Ovary (tissue), 9 donors: ENCODE results near the gene BTBD9. TPM values are rescaled to one million over a fixed set of nuclear protein-coding genes. Genes with fewer than 3 reads are reported as not detected.

Experiments used
- DNase-seq, 5 donors: peaks; one replicate each; pipeline ENCODE4 v3.0.0-alpha.2; 2019 to 2020
- H3K27ac ChIP-seq, 2 donors: fragments of 200-600 bp; one replicate each; pipeline versions ENCODE4 v1.5.1 to v1.8.0; 2019 to 2022
- H3K27me3 ChIP-seq: fragments of 200-600 bp; one replicate; pipeline ENCODE4 v1.8.0; 2022
- H3K36me3 ChIP-seq: fragments of 200-600 bp; sonication (generic); one replicate; pipeline ENCODE4 v1.5.1; 2019
- H3K4me1 ChIP-seq: one replicate; pipeline ENCODE4 v1.8.1; 2013; ENCODE audit warnings: mild to moderate bottlenecking, moderate library complexity; ENCODE audit not compliant: insufficient read depth
- H3K4me3 ChIP-seq: fragments of 200-600 bp; sonication (generic); one replicate; pipeline ENCODE4 v1.5.1; 2017
- H3K9me3 ChIP-seq, 2 donors: fragments of 200-600 bp in 1 of 2; sonication (generic) in 1 of 2; one replicate each; pipeline versions ENCODE4 v1.5.1 to v1.8.1; 2013 to 2019; ENCODE audit warnings: mild to moderate bottlenecking in 1 of 2, moderate library complexity in 1 of 2
- EP300 ChIP-seq: sonication (generic); formaldehyde crosslinking; IDR thresholded peaks from one replicate; pipeline ENCODE4 v1.6.1; 2017; ENCODE audit warnings: antibody characterized with exemption
- POLR2A ChIP-seq: fragments of 450-650 bp; IDR thresholded peaks from one replicate; pipeline ENCODE4 v1.6.1; 2017; ENCODE audit warnings: antibody characterized with exemption, mild to moderate bottlenecking, moderate library complexity
- WGBS, 3 donors: extraction: QIAGEN DNeasy Blood & Tissue Kit in 1 of 3; methylation state at CpG; one replicate each; pipeline versions ENCODE4 v1.1.5 to v1.1.7; 2013 to 2017; 5-methylcytosine and 5-hydroxymethylcytosine counted together
- intact Hi-C, 4 donors: fragments of 100-400 bp; cut with DNase I; formaldehyde crosslinking; loops; one replicate each; pipeline versions ENCODE4 v1.11.0 to v1.15.1; 2022 to 2023
- polyA plus RNA-seq, 2 donors: library from polyadenylated mRNA; stranded (reverse); fragments of 200-250 nt in 1 of 2; fragments of 350-450 nt in 1 of 2; fragmentation: Illumina TruSeq in 1 of 2; extraction: RNeasy Lipid Tissue Mini Kit (QIAGEN cat#74804) in 1 of 2; gene quantifications; one replicate each; pipeline ENCODE4 v1.2.3, GENCODE V29; 2013 to 2014
- total RNA-seq, 7 donors: library from RNA; depleted of rRNA in 2 of 7; stranded (reverse); fragments of >200 nt in 2 of 7; fragmentation: NEBNext Ultra II Directional in 3 of 7; extraction: Animal tissue kit (Norgen Biotek cat#: 25700) in 3 of 7; gene quantifications; one replicate each; pipeline versions ENCODE4 v1.1.0 to v1.2.4, GENCODE V29; 2016 to 2023
- TF ChIP-seq, protein P1 (sequence below), 3 donors: fragments of 450-650 bp in 2 of 3; fragments of 200-600 bp in 1 of 3; IDR thresholded peaks; one replicate each; pipeline versions ENCODE4 v1.5.1 to v1.8.0; 2016 to 2022; ENCODE audit warnings: antibody characterized with exemption in 3 of 3, mild to moderate bottlenecking in 1 of 3
- donor health status: DM: no; HTN: no; CAD: no; lungs with moderate emphysema.
- donor health status: DM: no; HTN: no; CAD: no.
- donor health status: Bipolar disorder and iron deficiency.
- donor health status: DM: yes; HTN: yes; CAD: no.
- donor health status: DM: no; HTN: no; CAD: no.
- donor health status: DM: yes; HTN: yes; CAD: no.

Gene BTBD9
- total and polyA plus RNA-seq, 9 donors: 7.2 to 28.8 (median 21.0) TPM

GRCh38 chr6:38403548-38403947 is 236.2 kb downstream of the BTBD9 start:
- Histone ChIP-seq H3K9me3 (no peaks in the 10 kb centered on the region), H3K27ac (no peak overlapping the region), H3K4me1 (peaks cover 3% of the 10 kb centered on the region), H3K4me3 (no peak overlapping the region), H3K27me3 (no peaks in the 10 kb centered on the region), H3K36me3 (no peaks in the 10 kb centered on the region)
- no peak for TF ChIP-seq POLR2A
- TF ChIP-seq, protein P1, sequence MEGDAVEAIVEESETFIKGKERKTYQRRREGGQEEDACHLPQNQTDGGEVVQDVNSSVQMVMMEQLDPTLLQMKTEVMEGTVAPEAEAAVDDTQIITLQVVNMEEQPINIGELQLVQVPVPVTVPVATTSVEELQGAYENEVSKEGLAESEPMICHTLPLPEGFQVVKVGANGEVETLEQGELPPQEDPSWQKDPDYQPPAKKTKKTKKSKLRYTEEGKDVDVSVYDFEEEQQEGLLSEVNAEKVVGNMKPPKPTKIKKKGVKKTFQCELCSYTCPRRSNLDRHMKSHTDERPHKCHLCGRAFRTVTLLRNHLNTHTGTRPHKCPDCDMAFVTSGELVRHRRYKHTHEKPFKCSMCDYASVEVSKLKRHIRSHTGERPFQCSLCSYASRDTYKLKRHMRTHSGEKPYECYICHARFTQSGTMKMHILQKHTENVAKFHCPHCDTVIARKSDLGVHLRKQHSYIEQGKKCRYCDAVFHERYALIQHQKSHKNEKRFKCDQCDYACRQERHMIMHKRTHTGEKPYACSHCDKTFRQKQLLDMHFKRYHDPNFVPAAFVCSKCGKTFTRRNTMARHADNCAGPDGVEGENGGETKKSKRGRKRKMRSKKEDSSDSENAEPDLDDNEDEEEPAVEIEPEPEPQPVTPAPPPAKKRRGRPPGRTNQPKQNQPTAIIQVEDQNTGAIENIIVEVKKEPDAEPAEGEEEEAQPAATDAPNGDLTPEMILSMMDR (IDR thresholded peaks at IDR 0.05): no peak
- 89 to 94% (median 90%) methylated on average over 2 of the region's 2 CpGs for WGBS, 3 donors
- intact Hi-C loops: no loop called here
- DNase-seq: no peak

DNA sequence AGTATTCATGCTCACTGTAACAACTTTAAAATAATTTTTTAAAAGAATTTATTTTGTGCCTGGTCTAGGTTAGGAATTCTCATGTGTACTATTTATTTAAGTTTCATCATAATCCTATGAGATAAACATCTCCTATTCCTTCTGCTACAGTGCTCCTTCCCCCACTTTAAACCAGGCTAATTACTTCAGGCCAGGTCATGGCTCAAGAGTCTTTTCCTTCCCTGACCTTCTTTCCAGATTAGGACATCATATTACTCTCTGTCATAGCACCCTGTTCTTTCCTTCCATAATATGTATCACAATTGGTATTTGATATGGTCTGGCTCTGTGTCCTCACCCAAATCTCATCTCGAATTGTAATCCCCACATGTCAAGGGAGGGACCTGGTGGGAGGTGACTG is 239.0 kb downstream of the BTBD9 start:
- intact Hi-C loops: no loop called here
- H3K36me3 ChIP-seq: no peaks in the 10 kb centered on the region
- 91 to 96% (median 94%) methylated on average over 1 of the region's 1 CpG for WGBS, 3 donors
- no peak overlapping the region for H3K4me3 ChIP-seq
- H3K27ac ChIP-seq: no peak overlapping the region
- no peak for TF ChIP-seq POLR2A
- TF ChIP-seq, protein P1 (IDR thresholded peaks at IDR 0.05): no peak
- no peak for TF ChIP-seq EP300
- H3K9me3 ChIP-seq: no peaks in the 10 kb centered on the region
- no peak for DNase-seq
- peaks cover 3% of the 10 kb centered on the region for H3K4me1 ChIP-seq
- no peaks in the 10 kb centered on the region for H3K27me3 ChIP-seq

DNA sequence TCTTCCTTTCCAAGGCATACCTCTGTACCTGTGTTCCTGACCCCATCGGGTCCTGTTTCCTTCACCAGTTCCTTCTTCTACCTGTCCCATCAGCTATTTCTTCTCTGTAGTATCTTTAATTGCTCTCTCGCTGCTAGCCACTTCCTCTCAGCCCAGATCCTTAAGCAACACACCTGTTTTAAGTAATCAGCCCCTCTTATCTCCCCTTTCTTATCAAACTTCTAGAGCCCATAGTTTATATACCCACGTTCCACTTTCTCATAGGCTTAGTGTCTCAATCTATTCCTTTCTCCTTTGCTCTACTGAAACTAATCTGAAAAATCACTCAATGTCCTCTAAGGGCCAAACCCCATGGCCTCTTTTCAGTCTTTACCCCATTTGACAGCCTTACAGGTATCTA is 239.6 kb downstream of the BTBD9 start:
- Histone ChIP-seq H3K4me1 (peaks cover 3% of the 10 kb centered on the region), H3K27ac (no peak overlapping the region), H3K9me3 (no peaks in the 10 kb centered on the region), H3K27me3 (no peaks in the 10 kb centered on the region), H3K36me3 (no peaks in the 10 kb centered on the region), H3K4me3 (no peak overlapping the region)
- intact Hi-C loops: no loop called here
- TF ChIP-seq EP300 (no peak), POLR2A (no peak)
- TF ChIP-seq, protein P1 (IDR thresholded peaks at IDR 0.05): no peak
- no peak for DNase-seq
- 87 to 92% (median 89%) methylated on average over 3 of the region's 3 CpGs for WGBS, 3 donors

GRCh38 chr6:38396209-38396608 is 243.5 kb downstream of the BTBD9 start:
- intact Hi-C loops: no loop called here
- no peaks in the 10 kb centered on the region for H3K36me3 ChIP-seq
- WGBS, 3 donors: 95 to 99% (median 95%) methylated on average over 3 of the region's 3 CpGs

More at GRCh38 chr6:38396209-38396608, 243.5 kb downstream of the BTBD9 start:
- no peaks in the 10 kb centered on the region for H3K4me1 ChIP-seq
- no peak overlapping the region for H3K4me3 ChIP-seq
- TF ChIP-seq, protein P1 (IDR thresholded peaks at IDR 0.05): no peak
- no peak for TF ChIP-seq POLR2A
- no peak for DNase-seq
- no peaks in the 10 kb centered on the region for H3K9me3 ChIP-seq
- no peak overlapping the region for H3K27ac ChIP-seq
- H3K27me3 ChIP-seq: no peaks in the 10 kb centered on the region
